Measurements from ENCODE around the gene CYTL1.

- TF ChIP-seq ZNF616 (CRISPR knock-in tag; IDR thresholded peaks at IDR 0.05; ENCODE audit: low read depth) (no peak), ZNF253 (CRISPR knock-in tag; IDR thresholded peaks at IDR 0.05; ENCODE audit: borderline replicate concordance) (no peak), HES4 (CRISPR knock-in tag; IDR thresholded peaks at IDR 0.05; ENCODE audit: borderline replicate concordance) (no peak), LRRFIP1 (CRISPR knock-in tag; conservative IDR thresholded peaks at IDR 0.05) (no peak)
Observed at GRCh38 chr4:5052204-5052702, 33.0 kb upstream of the CYTL1 start.
